Heart left ventricle (tissue), 16 donors: ENCODE results near the gene NCOA4. TPM values are rescaled to one million over a fixed set of nuclear protein-coding genes. Genes with fewer than 3 reads are reported as not detected.
A peak's percentile ranks its signal among the peaks of the same experiment; 100 is the strongest.

ENCODE experiments used
- ATAC-seq, 4 donors: fragments of 200-7000 bp; cut with Tn5 transposase; one replicate each; pipeline ENCODE4 v1.9.1; 2020 to 2022; ENCODE audit warnings: moderate library complexity in 4 of 4, mild to moderate bottlenecking in 3 of 4, moderate number of reproducible peaks in 1 of 4
- DNase-seq, 5 donors: peaks; one replicate each; pipeline ENCODE4 v3.0.0-alpha.2; 2020
- H3K27ac ChIP-seq, 12 donors: fragments of 200-600 bp; sonication (generic) in 4 of 12; one replicate each; pipeline versions ENCODE4 v1.5.0 to v1.8.0; 2016 to 2022; ENCODE audit warnings: mild to moderate bottlenecking in 2 of 12
- H3K27me3 ChIP-seq, 9 donors: fragments of 200-600 bp; sonication (generic) in 2 of 9; one replicate each; pipeline versions ENCODE4 v1.5.1 to v1.8.0; 2016 to 2022; ENCODE audit warnings: mild to moderate bottlenecking in 3 of 9
- H3K36me3 ChIP-seq, 9 donors: fragments of 200-600 bp; sonication (generic) in 2 of 9; one replicate each; pipeline versions ENCODE4 v1.5.0 to v1.8.0; 2018 to 2022; ENCODE audit warnings: mild to moderate bottlenecking in 2 of 9
- H3K4me1 ChIP-seq, 12 donors: fragments of 200-600 bp; sonication (generic) in 4 of 12; one replicate each; pipeline versions ENCODE4 v1.5.0 to v1.8.0; 2016 to 2022; ENCODE audit warnings: mild to moderate bottlenecking in 3 of 12
- H3K4me3 ChIP-seq, 12 donors: fragments of 200-600 bp; sonication (generic) in 4 of 12; one replicate each; pipeline versions ENCODE4 v1.5.0 to v1.8.0; 2017 to 2022; ENCODE audit warnings: mild to moderate bottlenecking in 9 of 12, moderate library complexity in 4 of 12
- H3K9me3 ChIP-seq, 12 donors: fragments of 200-600 bp; sonication (generic) in 4 of 12; one replicate each; pipeline versions ENCODE4 v1.5.0 to v1.8.0; 2016 to 2022; ENCODE audit warnings: mild to moderate bottlenecking in 1 of 12
- CTCF ChIP-seq, 12 donors: fragments of 200-600 bp; sonication (generic) in 4 of 12; IDR thresholded peaks; one replicate each; pipeline versions ENCODE4 v1.5.0 to v1.8.0; 2018 to 2022; ENCODE audit warnings: antibody characterized with exemption in 12 of 12, mild to moderate bottlenecking in 5 of 12
- POLR2A ChIP-seq, 2 donors: fragments of 450-650 bp; IDR thresholded peaks; one replicate each; pipeline ENCODE4 v1.6.1; 2017; ENCODE audit warnings: antibody characterized with exemption in 2 of 2, mild to moderate bottlenecking in 2 of 2, moderate library complexity in 2 of 2
- WGBS, 4 donors: extraction: QIAGEN DNeasy Blood & Tissue Kit in 2 of 4; methylation state at CpG; one replicate each; pipeline versions ENCODE4 v1.1.5 to v1.1.7; 2013 to 2018; 5-methylcytosine and 5-hydroxymethylcytosine counted together
- intact Hi-C, 10 donors: fragments of 100-400 bp; cut with DNase I; formaldehyde crosslinking; loops; one replicate each; pipeline versions ENCODE4 v1.11.1 to v1.14.2; 2022
- polyA plus RNA-seq, 2 donors: library from polyadenylated mRNA; stranded (reverse); fragments of 200-250 nt; gene quantifications; one replicate each; pipeline ENCODE4 v1.2.3, GENCODE V29; 2013
- total RNA-seq, 9 donors: library from RNA; depleted of rRNA in 2 of 9; stranded (reverse); fragments of >200 nt in 2 of 9; fragmentation: NEBNext Ultra II Directional in 3 of 9; extraction: Animal tissue kit (Norgen Biotek cat#: 25700) in 3 of 9; gene quantifications; one replicate each; pipeline versions ENCODE4 v1.1.0 to v1.2.4, GENCODE V29; 2016 to 2023
- donor health status: ischemic (EF 13 %, LVEDD 7.1; RV severe dilation, severe dysfunction).
- donor health status: healthy with polysubstance abuse.
- donor health status: DM: no; HTN: yes; CAD: no.
- donor health status: DM: no; HTN: no; CAD: no.
- donor health status: ischemic (EF 25% LVEDD 6.9; RV normal size, moderate dysfunction).
- donor health status: ischemic (EF 25% LVEDD 5.7; RV mildly dilated, moderate dysfunction).
- donor health status: healthy.
- donor health status: DM: yes; HTN: yes; CAD: no.
- donor health status: ischemic (EF 35%, LVEDD 5.7; RV mildly dilated, moderate dysfunction).
- donor health status: nonischemic (EF 11% LVEDD 7.7; RV severe dilation, severe dysfunction).
- donor health status: DM: yes; HTN: yes; CAD: no.
- donor health status: PGD.
- donor health status: ischemic (EF 29% LVEDD 5.4; RV normal size, mild dysfunction).
- donor health status: nonischemic (EF 23%, LVEDD 6.1; RV moderate dilation, normal function).

Gene NCOA4
- total and polyA plus RNA-seq, 11 donors = 55.1 to 296 (median 252) TPM

GRCh38 chr10:46035923-46036849 lies 5.8 kb upstream of the NCOA4 start:
- TF ChIP-seq POLR2A (IDR thresholded peaks at IDR 0.05) = no peak
- no peak overlapping the region for H3K4me3 ChIP-seq
- H3K27ac ChIP-seq = no peak overlapping the region
- no peaks in the 10 kb centered on the region for H3K36me3 ChIP-seq
- ATAC-seq (no peak), DNase-seq (no peak)
- intact Hi-C loops = loop anchor here in 1 of 10 donors (2.0 kb wide), 1 partner anchor 67 kb away; no protein-coding TSS in a partner anchor
- H3K9me3 ChIP-seq = no peaks in the 10 kb centered on the region
- no peaks in the 10 kb centered on the region for H3K4me1 ChIP-seq
- peaks cover 0 to 8% (median 0%) of the 10 kb centered on the region in 9 donors for H3K27me3 ChIP-seq
- 59 to 76% (median 67%) methylated on average over 6 to 8 of the region's 8 CpGs for WGBS, 4 donors

GRCh38 chr10:46033602-46034011 lies 3.2 kb upstream of the NCOA4 start:
- Histone ChIP-seq H3K9me3 (no peaks in the 10 kb centered on the region), H3K27ac (no peak overlapping the region), H3K27me3 (peaks cover 0 to 8% (median 0%) of the 10 kb centered on the region in 9 donors), H3K4me1 (peaks cover under 1 to 18% (median 12%) of the 10 kb centered on the region in 12 donors), H3K4me3 (no peak overlapping the region), H3K36me3 (no peaks in the 10 kb centered on the region)
- TF ChIP-seq CTCF (IDR thresholded peaks at IDR 0.05) = no peak
- no peak for TF ChIP-seq POLR2A (IDR thresholded peaks at IDR 0.05)
- DNase-seq (peak in 1 of 5 donors; percentile 27), ATAC-seq (no peak)
- intact Hi-C loops = no loop called here

- Histone ChIP-seq H3K27me3 (peaks cover 0 to 8% (median 0%) of the 10 kb centered on the region in 9 donors), H3K9me3 (no peaks in the 10 kb centered on the region), H3K27ac (no peak overlapping the region), H3K36me3 (peaks cover 0 to 8% (median 0%) of the 10 kb centered on the region in 9 donors), H3K4me1 (peaks cover 10 to 35% (median 28%) of the 10 kb centered on the region in 12 donors), H3K4me3 (no peak overlapping the region)
- TF ChIP-seq POLR2A (IDR thresholded peaks at IDR 0.05) (no peak), CTCF (IDR thresholded peaks at IDR 0.05) (no peak)
- ATAC-seq (no peak), DNase-seq (no peak)
- 74 to 95% (median 81%) methylated on average over 6 of the region's 6 CpGs for WGBS, 4 donors
- intact Hi-C loops = no loop called here
Measured at GRCh38 chr10:46031648-46032532, 1.5 kb upstream of the NCOA4 start.

GRCh38 chr10:46029461-46030030 lies 877 bp downstream of the NCOA4 start:
- intact Hi-C loops = loop anchor here in 6 of 10 donors (5.0 to 10.0 kb wide), 4 partner anchors 37 to 1035 kb away; partner anchors contain the start of genes TIMM23 (in 6 of the 6) and ZNF22 (in 1 of the 6)
- peak overlapping the region; percentile 61 to 92 (median 82) for H3K4me3 ChIP-seq
- H3K36me3 ChIP-seq = peaks cover 0 to 18% (median 0%) of the 10 kb centered on the region in 9 donors
- DNase-seq (no peak), ATAC-seq (no peak)
- H3K27me3 ChIP-seq = no peaks in the 10 kb centered on the region
- 7 to 14% (median 9%) methylated on average over 6 of the region's 6 CpGs for WGBS, 4 donors
- peak overlapping the region; percentile 85 to 97 (median 92) for H3K27ac ChIP-seq
- TF ChIP-seq POLR2A (IDR thresholded peaks at IDR 0.05) (no peak), CTCF (IDR thresholded peaks at IDR 0.05) (no peak)
- H3K4me1 ChIP-seq = peaks cover 10 to 58% (median 51%) of the 10 kb centered on the region in 12 donors
- no peaks in the 10 kb centered on the region for H3K9me3 ChIP-seq
